Liver (tissue), 3 donors: ENCODE data around the gene APOL3.

Source experiments
- GABPA ChIP-seq, 2 donors: IDR thresholded peaks in 1 of 2; conservative IDR thresholded peaks in 1 of 2; 2 replicates each; pipeline ENCODE4 v1.6.1; 2016; ENCODE audit warnings: antibody characterized with exemption in 2 of 2, mild to moderate bottlenecking in 1 of 2, moderate library complexity in 1 of 2
- JUND ChIP-seq, 2 donors: IDR thresholded peaks; 2 replicates each; pipeline ENCODE4 v1.6.1; 2016; ENCODE audit warnings: antibody characterized with exemption in 2 of 2
- RAD21 ChIP-seq, 2 donors: IDR thresholded peaks; 2 replicates each; pipeline ENCODE4 v1.6.1; 2016; ENCODE audit warnings: antibody characterized with exemption in 2 of 2, mild to moderate bottlenecking in 2 of 2
- RXRA ChIP-seq, 2 donors: IDR thresholded peaks; 2 replicates each; pipeline ENCODE4 v1.6.1; 2017 to 2018; ENCODE audit warnings: antibody characterized with exemption in 2 of 2, mild to moderate bottlenecking in 1 of 2
- TAF1 ChIP-seq: conservative IDR thresholded peaks from 2 replicates; pipeline ENCODE4 v1.6.1; 2016; ENCODE audit warnings: antibody characterized with exemption, mild to moderate bottlenecking
- YY1 ChIP-seq: IDR thresholded peaks from 2 replicates; pipeline ENCODE4 v1.6.1; 2016; ENCODE audit warnings: antibody characterized with exemption, mild to moderate bottlenecking
- TF ChIP-seq, protein P1 (sequence below): fragments of 150-350 bp; IDR thresholded peaks from 2 replicates; pipeline ENCODE4 v1.5.1; 2017; ENCODE audit warnings: improper control_type of control experiment, low read depth, low read length; ENCODE audit not compliant: missing input control
- TF ChIP-seq, protein P2 (sequence below): IDR thresholded peaks from 2 replicates; pipeline ENCODE4 v1.6.1; 2016; ENCODE audit warnings: antibody characterized with exemption
- TF ChIP-seq, protein P3 (sequence below): IDR thresholded peaks from 2 replicates; pipeline ENCODE4 v1.6.1; 2016; ENCODE audit warnings: antibody characterized with exemption
- TF ChIP-seq, protein P4 (sequence below): IDR thresholded peaks from 2 replicates; pipeline ENCODE4 v1.6.1; 2016; ENCODE audit warnings: antibody characterized with exemption
- donor health status: healthy.
- donor health status: healthy.

DNA sequence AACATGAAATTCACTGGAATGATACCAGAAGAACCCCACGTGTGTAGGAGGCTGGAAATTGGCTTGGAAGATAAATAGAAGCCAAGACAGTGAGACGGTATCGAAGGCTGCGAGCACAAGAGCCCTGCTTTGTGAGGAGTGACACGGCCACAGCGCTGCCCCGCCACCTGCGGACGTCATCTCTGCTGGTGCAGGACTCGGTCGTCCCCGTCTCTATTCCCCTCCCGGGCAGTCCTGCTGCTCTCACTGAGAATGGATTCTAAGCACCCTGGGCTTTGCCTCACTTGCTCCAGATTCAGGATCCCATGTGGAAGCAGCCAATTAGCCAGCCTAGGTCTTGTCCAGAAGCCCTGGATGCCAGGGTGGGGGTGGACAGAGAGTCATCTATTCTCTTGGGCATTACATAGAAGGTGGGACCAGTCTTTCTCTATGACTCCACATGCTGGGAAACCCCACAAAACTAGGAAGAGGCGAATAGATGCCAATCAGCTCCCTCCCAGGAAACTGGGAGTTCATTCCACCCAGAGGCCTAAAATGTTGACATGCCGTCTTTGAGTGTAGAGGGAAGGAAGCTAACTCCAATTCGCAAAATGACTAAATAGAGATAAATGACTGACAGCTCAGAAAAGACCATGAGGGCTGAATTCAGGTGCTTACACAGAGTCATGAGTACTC lies 25.1 kb downstream of the APOL3 start:
- no peak for TF ChIP-seq JUND (IDR thresholded peaks at IDR 0.05)
- TF ChIP-seq, protein P1, sequence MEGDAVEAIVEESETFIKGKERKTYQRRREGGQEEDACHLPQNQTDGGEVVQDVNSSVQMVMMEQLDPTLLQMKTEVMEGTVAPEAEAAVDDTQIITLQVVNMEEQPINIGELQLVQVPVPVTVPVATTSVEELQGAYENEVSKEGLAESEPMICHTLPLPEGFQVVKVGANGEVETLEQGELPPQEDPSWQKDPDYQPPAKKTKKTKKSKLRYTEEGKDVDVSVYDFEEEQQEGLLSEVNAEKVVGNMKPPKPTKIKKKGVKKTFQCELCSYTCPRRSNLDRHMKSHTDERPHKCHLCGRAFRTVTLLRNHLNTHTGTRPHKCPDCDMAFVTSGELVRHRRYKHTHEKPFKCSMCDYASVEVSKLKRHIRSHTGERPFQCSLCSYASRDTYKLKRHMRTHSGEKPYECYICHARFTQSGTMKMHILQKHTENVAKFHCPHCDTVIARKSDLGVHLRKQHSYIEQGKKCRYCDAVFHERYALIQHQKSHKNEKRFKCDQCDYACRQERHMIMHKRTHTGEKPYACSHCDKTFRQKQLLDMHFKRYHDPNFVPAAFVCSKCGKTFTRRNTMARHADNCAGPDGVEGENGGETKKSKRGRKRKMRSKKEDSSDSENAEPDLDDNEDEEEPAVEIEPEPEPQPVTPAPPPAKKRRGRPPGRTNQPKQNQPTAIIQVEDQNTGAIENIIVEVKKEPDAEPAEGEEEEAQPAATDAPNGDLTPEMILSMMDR: no peak
- TF ChIP-seq, protein P2, sequence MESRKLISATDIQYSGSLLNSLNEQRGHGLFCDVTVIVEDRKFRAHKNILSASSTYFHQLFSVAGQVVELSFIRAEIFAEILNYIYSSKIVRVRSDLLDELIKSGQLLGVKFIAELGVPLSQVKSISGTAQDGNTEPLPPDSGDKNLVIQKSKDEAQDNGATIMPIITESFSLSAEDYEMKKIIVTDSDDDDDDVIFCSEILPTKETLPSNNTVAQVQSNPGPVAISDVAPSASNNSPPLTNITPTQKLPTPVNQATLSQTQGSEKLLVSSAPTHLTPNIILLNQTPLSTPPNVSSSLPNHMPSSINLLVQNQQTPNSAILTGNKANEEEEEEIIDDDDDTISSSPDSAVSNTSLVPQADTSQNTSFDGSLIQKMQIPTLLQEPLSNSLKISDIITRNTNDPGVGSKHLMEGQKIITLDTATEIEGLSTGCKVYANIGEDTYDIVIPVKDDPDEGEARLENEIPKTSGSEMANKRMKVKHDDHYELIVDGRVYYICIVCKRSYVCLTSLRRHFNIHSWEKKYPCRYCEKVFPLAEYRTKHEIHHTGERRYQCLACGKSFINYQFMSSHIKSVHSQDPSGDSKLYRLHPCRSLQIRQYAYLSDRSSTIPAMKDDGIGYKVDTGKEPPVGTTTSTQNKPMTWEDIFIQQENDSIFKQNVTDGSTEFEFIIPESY: no peak
- TF ChIP-seq TAF1: no peak
- TF ChIP-seq RAD21 (IDR thresholded peaks at IDR 0.05): no peak
- TF ChIP-seq YY1: no peak
- no peak for TF ChIP-seq RXRA (IDR thresholded peaks at IDR 0.05)
- TF ChIP-seq, protein P3, sequence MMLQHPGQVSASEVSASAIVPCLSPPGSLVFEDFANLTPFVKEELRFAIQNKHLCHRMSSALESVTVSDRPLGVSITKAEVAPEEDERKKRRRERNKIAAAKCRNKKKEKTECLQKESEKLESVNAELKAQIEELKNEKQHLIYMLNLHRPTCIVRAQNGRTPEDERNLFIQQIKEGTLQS: no peak
- TF ChIP-seq, protein P4, sequence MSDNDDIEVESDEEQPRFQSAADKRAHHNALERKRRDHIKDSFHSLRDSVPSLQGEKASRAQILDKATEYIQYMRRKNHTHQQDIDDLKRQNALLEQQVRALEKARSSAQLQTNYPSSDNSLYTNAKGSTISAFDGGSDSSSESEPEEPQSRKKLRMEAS: no peak
- TF ChIP-seq GABPA (IDR thresholded peaks at IDR 0.05 in 1 of 2, conservative IDR thresholded peaks at IDR 0.05 in 1 of 2): no peak
